ENCODE data around the gene ELL.

GRCh38 chr19:18477042-18477779 lies 44.7 kb downstream of the ELL start:
- TF ChIP-seq CTCF (IDR thresholded peaks at IDR 0.05) (no peak), RAD21 (IDR thresholded peaks at IDR 0.05; ENCODE audit: low read length) (peak; percentile 15; the same call in 1 of the 2 replicates), TEAD4 (IDR thresholded peaks at IDR 0.05; ENCODE audit: borderline replicate concordance, insufficient read depth) (no peak), MAX (IDR thresholded peaks at IDR 0.05; ENCODE audit: low read depth) (no peak), POLR2AphosphoS5 (IDR thresholded peaks at IDR 0.05; ENCODE audit: low read depth, low read length) (no peak)
